ENCODE measurements around the gene IKZF5.

DNA sequence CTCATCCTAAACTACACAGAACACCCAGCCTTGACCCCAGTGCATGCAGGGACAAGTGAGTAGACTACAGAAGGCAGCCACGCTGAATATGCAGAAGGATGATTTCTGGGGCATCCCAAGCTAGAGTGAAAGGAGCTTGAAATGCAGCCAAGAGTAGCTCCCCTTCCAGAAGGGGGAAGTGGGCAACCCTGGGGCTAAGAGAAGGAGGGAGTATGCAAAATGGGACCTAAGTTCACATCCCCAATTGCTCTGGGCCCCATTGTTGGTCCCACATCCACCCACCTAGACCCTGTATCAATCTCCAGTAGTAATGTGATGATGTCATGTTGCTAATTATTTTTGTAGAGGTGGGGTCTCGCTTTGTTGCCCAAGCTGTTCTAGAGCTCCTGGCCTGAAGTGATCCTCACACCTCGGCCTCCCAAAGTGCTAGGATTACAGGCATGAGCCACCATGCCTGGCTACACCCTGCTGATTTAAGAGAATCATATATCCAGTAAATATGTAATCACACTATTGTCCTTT, 34.0 kb downstream of the IKZF5 start:
- TF ChIP-seq, protein P1, sequence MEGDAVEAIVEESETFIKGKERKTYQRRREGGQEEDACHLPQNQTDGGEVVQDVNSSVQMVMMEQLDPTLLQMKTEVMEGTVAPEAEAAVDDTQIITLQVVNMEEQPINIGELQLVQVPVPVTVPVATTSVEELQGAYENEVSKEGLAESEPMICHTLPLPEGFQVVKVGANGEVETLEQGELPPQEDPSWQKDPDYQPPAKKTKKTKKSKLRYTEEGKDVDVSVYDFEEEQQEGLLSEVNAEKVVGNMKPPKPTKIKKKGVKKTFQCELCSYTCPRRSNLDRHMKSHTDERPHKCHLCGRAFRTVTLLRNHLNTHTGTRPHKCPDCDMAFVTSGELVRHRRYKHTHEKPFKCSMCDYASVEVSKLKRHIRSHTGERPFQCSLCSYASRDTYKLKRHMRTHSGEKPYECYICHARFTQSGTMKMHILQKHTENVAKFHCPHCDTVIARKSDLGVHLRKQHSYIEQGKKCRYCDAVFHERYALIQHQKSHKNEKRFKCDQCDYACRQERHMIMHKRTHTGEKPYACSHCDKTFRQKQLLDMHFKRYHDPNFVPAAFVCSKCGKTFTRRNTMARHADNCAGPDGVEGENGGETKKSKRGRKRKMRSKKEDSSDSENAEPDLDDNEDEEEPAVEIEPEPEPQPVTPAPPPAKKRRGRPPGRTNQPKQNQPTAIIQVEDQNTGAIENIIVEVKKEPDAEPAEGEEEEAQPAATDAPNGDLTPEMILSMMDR (IDR thresholded peaks at IDR 0.05; ENCODE audit: low read length), result no peak
- no peak for TF ChIP-seq EZH2 (IDR thresholded peaks at IDR 0.05; ENCODE audit: borderline replicate concordance, low read length)

All from OCI-LY1 (cell line).